Medulla oblongata (tissue), 1 donor: ENCODE data around the gene MINDY4.

Experiments
- DNase-seq: peaks from one replicate; pipeline ENCODE4 v3.0.0-alpha.2; 2015; ENCODE audit errors: extremely low spot score

MINDY4 gene

DNA sequence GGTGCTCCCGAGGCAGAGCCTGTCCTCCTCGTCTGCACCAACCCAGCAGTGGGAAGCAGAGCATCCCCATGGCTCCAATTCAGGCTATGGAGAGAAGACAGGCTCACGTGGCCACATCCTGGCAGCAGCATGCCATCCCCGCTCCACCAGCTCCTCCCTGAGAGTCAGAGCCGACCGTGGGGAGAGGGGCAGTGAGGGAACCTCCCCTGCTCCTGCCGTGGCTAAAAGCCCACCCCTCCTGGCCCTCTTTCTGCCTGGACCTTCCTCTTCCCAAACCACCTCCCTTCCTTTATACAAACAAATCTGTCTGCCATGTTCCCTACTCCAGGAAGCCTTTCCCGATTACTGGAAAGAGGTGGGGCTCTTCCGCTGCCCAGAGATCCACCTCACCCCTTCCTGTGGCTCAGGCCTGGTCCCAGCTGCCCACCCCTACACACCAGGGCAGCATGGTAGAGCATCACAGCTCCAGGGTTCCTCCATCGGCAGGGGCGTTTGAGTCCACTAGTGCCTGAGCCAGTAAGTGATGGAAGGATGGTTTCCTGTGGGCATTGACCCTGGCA lies 129.7 kb downstream of the MINDY4 start:
- DNase-seq = no peak

DNA sequence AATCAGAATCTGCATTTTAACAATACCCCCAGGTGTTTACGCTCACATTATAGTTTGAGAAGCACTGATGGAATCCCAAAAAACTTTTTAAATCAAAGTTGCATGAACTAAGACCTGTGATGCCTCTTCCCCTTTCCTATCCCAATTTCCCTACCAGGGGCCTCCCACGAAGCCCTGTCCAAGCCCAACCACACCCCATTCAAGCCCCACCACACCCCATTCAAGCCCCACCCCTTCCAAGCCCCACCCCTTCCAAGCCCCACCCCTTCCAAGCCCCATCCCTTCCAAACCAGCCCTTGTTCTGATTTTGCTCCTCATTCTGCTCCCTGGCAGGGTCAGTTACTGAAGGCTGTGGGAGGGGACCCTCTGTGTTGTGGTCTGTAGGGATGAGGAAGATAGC lies 130.6 kb downstream of the MINDY4 start:
- DNase-seq = no peak

DNA sequence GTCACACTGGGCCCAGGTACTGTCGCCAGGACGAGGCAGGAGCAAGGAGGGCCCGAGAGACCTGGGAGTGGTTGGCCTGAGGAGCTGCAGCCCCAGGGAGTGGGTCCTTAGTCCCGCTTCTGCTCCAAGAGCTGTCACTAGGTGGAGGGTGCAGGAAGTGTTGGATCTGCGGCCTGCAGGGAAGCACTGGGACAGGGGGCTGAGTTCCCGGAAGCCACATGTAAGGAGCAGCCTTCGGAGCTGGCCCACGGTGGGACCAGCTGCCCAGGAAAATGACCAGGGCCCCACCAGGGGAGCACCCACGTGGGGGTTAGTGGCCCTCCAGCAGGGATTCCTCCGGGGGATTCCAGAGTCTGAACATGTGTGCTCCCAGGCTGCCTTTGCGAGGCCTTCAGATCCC lies 131.2 kb downstream of the MINDY4 start:
- no peak for DNase-seq

DNA sequence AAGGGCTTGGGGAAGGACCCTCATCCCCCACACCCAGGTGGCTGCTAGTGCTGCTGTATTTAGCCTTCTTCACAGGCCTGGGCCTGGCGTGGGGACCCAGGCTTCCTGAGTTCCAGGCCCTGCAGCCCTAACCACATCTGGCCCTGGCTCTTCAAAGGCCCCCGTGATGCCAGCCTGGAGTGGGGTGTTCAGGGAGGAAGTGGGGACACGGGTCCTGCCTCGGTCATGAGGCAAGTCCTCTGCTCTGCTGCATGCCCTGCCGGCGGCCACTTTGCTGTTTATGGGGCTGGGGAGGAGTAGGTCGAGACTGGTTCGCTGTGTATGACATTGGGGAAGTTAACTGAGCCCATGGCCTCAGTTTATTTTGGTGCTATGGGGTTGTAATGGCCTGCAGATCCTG lies 131.9 kb downstream of the MINDY4 start:
- no peak for DNase-seq

DNA sequence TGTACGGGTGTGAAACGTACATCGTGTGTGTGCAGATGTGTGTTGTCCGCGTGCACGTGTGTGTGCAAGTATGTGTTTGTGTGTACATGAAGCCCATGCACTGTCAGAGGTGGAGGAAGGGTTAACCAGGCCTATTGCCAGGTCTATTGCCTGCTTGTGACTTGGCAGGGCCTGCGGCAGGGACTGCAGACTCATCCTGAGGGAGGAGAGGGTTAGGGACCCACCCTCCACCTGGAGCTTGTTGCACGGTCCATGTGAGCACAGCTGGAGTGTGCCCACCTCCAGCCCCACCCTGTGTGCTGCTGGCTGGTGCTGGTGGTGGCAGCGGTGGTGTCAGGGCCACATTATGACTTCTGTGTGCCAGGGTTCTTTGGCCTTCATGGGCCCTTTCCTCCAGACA lies 133.3 kb downstream of the MINDY4 start:
- no peak for DNase-seq

DNA sequence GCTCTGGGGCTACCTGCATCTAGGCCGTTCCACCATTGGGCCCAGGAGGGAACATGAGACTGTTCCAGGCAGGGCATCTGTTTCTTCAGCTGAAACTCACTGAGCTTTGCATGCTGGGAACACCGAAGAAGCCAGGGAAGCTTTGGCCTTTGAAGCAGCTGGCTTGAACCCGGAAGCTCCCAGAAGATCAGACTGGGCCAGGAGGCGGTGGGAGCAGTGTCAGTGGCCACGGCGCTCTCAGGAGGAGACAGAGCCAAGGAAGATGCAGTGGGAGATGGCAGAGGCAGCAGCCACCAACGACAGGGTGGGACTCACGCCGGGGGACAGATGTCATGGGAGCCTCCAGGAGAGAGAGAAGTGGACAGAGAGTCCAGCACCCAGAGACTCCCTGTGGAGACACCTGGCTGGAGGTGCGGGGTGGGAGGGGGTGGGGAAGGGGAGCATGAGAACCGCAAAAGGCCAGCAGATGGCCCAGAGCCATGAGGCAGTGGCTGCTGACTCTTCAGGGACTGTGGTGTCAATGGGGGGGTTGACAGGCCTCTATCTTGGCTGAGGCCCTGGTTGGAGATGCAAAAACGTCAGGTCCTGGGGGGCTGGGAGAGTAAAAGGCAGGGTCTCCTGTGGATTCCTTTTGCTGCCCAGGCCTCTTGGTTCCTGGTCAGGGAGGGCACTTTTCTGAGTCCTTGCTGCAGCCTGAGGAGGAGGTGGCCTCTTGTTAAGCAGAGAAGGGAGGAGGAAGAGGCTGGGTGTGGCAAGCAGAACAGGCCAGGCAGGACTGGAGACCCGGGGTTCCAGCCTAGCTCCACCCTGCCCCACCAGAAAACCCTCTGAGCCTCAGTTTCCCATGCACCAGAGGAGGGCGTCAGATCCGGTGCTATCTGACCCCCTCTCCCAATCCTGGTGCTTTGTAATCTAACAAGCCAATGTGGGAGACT lies 134.1 kb downstream of the MINDY4 start:
- DNase-seq = no peak

DNA sequence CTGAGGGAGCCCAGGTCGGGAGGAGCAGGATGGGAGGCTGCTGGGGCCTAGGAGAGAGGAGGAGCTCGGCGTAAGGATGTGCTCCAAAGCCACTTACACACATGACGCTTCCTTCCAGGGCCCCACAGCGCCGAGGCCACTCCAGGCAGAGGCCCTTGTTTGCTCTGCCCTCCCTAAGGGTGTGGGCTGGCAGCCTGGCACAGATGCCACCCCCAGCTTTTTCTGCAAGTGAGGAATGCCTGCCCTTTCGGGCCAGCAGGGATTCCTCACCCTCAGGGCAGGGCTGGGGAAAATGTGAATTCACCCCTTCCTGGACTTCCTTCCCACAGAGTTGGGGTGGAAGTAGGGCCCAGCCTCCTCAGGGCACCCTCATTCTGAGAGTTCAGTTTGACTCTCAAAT lies 134.8 kb downstream of the MINDY4 start:
- no peak for DNase-seq

DNA sequence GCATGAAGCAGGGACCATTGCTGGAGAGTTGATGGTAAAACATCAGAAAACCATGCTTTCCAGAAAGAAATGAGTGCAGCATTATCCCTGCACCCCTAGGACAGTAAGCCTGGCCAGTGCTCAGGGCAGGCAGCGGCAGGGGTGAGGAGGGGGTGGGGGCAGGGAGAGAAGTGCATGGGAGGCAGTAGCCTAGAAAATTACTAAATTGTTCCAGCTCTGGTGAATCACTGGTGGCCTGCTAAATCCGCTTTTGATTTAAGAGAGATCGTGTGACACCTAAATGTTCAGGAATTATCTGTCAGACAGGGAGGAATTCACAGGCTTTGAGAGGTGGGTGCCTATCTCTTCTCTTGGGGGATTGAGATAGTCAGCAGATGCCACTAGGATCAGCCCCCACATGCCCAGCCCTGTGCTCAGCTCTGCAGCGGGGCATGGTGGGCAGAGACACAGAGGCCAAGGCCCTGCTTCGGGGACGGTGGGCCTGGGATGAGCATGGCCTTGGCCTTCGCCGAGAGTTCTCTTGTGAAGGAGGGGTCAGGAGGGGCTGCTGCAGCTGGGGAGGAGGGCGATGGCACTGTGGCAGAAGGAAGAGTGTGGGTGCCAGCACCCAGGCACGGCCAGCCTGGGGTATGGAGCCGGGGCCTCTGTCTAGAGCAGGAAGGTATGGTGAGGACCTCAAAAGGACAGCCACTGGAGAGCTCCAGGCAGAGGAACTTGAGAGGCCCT lies 135.5 kb downstream of the MINDY4 start:
- no peak for DNase-seq

DNA sequence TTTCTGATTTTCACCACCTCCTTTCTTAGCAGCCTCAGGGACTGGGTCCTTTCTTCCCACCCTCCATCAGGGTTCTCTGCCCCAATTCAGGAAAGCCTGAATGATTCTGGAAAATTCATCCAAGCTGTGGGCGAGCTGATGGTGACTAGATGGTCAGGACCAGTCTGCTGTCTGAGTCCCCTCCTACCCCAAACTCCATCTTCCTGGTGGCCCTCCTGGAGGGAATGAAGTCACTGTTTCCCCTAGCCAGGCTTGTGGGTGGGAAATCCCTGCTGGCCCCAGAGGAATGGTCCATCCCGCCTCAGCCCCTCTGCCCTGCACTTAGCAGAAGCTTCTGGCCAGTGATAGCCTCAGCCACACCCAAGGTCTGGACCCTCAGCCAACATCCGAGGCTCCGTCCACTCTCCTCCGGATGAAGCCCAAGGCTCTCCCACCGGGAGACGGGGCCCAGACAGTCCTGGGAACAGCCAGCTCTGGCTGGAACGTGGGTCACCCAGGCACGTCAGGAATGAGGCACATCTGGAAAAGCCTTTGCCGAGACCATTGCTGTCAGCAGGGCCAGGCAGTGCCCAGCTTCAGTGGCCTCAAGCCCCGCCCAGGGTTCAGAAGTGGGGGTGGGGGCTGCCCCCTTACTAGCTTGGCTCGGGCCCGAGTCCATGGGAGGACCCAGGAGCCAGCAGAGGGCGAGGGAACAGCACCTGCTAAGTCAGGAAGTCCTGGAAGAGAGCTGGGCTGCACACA lies 136.5 kb downstream of the MINDY4 start:
- no peak for DNase-seq

DNA sequence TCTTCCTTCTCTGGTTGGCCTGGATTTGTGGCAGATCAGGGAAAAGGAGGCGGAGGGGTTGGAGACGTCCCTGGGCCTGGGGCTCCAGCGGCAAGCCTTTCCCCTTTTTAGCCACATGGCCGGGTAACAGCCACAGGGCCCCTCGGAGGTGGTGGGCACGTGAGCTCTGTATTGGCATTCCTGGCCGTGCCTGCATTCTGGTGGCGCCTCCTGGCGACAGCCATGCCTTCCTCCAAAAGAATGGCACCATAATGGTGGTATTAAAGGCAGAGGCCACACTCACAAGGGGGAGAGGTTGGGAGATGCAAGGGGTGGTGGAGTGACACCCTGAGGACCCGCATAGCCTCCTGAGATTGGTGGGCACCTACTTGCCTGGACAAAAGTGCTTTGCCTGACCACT lies 137.5 kb downstream of the MINDY4 start:
- DNase-seq = no peak

DNA sequence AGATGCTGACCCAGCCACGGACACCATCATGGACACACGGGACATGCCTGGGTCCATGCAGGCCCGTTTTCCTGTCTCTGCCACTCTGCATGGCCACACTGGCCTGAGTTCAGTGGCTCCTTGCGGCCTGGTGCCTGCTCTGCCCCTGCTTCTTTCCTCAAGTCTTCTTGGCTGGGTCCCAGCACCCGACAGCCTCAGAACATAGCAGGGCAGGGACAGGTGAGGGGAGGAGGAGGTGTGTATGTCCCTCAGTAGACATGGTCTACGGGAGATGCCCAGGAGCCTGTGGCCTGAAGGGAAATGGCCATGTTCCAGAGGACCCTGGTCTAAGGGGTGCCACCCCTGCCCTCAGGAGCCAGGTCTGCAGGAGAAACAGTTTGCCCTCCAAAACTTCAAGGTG lies 138.2 kb downstream of the MINDY4 start:
- no peak for DNase-seq

DNA sequence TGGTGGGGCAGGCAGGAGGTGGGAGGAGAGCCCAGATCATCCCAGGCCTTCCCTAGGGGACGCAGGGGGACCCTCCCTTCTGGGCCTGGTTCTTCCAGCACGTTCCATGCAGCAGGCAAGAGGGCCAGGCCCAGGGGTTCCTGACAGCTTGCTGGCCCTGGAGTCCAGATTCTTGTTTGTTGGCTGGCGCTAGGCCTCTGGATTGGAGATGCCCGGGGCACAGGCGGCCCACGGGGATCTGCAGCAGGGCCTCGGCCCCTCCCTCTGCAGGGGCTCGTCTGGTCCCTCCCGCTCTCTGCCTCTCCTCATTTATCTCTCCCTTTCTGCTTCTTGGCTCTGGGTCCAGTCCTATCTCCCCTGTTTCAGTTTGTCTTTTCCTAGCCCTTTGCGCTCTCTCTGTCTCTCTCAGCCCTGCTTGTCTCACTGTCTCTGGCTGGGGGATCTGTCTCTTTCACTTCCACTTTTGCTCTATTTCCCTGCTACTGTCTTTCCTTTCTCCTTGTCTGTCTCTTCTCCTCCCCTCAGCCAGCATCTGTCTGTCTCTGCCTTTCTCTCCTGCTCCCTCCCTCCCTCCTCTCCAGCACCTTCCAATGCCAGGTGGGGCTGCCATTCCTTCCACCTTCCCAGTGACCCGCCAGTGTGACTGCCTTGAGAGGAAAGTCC lies 139.3 kb downstream of the MINDY4 start:
- no peak for DNase-seq

DNA sequence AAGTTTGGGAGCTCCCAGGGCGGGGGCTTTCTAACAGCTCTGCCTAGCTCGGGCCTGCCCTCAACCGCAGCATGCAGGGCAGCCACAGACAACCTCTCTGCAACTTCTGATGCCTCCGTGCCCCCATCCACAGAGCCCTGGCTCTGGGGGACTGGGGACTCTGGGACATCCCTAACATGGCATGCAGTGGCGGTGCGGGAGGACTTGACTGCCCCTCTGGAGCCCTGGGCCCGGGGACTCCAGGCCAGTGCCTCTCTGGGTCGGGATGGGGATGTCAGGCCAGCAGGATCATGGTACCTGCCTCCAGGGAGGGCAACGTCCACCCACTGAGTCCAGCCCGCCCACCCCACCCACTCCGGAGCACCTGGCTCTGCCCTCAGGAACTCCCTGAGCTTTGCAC lies 139.9 kb downstream of the MINDY4 start:
- no peak for DNase-seq

DNA sequence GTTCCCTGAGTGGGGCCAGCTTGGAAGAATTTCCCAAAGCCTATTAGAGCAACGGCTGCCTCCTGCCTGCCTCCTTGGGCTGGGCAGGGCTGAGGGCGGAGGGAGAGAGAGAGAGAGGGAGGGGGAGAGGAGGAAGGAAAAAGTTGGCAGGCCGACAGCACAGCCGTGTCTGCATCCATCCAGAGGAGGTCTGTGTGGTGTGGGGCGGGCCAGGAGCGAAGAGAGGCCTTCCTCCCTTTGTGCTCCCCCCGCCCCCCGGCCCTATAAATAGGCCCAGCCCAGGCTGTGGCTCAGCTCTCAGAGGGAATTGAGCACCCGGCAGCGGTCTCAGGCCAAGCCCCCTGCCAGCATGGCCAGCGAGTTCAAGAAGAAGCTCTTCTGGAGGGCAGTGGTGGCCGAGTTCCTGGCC lies 140.3 kb downstream of the MINDY4 start, which contains the start of gene AQP1:
AQP1 (plus strand) TSS at position 293 of the 409 bp plus-strand sequence; CDS start at position 350, 57 bp downstream.
- DNase-seq = peak; percentile 87

DNA sequence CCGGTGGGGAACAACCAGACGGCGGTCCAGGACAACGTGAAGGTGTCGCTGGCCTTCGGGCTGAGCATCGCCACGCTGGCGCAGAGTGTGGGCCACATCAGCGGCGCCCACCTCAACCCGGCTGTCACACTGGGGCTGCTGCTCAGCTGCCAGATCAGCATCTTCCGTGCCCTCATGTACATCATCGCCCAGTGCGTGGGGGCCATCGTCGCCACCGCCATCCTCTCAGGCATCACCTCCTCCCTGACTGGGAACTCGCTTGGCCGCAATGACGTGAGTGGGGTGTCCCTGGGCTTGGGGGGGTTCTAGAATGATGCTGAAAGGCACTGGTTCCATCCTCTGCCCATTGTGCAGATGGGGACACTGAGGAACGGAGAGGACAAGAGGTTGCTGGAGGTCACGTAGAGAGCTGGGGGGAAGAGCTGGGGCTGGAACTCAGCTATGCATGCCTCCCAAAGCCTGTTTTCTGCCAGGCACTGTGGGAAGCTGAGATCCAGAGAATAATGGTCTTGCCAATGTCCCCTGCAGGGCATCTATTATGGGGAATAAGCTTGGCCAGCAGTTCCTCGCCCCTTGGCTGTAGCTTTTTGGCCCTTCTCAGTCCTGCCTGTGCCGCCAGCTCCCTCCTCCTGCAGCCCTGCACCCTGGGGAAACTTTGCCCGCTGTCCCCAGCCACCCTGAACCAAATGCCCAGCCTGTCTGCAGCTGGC lies 141.0 kb downstream of the MINDY4 start:
- no peak for DNase-seq

DNA sequence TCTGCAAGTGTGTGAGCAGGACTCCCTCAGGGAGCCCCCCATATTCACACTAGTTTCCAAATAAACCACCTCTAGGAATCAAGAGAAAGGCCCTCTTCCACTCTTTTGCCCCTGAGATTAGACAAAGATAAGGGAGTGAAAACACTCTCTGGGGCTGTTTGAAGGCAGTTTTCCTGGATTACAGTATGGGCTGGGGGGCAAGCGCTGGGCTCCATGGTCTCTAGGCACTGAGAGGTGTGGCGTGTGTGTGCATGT lies 141.4 kb downstream of the MINDY4 start:
- no peak for DNase-seq

DNA sequence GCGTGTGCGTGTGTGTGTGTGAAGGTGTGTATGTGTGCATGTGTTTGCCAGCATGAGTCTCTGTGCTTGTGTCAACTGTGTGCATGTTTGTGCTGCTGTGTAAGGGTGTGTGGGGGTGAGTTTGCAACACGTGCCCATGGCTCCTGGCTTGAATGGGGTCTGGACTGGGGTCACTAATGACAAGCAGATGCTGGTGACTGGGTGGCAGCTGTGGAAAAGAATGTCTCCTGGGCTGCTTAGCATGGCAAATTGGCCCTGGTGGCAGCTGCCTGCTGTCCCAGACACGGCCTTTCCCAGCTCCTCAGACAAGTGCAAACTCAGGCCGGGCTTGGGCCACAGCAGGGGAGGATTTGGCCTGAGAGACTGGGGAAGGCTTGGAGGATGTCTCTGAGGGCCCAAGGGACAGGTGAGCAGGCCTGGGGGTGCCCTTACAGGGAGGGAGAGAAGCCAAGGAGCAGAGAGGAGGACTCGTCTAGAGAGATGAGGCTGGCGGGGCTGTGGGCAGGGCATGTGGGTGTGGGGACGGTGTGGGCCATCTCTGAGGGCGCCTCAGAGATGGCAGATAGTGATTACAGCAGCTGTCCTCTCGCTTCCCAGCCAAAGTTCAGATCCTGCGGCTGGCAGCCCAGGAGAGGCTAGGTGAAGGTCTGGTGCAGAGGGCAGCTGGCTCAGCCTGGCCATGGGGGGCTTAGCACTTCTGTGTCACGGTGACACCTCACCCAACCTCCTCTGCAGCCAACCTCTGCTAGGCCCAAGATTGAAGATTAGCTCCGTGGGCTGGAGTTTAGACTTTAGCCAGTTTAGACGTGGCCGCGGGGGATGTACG lies 142.0 kb downstream of the MINDY4 start:
- no peak for DNase-seq

DNA sequence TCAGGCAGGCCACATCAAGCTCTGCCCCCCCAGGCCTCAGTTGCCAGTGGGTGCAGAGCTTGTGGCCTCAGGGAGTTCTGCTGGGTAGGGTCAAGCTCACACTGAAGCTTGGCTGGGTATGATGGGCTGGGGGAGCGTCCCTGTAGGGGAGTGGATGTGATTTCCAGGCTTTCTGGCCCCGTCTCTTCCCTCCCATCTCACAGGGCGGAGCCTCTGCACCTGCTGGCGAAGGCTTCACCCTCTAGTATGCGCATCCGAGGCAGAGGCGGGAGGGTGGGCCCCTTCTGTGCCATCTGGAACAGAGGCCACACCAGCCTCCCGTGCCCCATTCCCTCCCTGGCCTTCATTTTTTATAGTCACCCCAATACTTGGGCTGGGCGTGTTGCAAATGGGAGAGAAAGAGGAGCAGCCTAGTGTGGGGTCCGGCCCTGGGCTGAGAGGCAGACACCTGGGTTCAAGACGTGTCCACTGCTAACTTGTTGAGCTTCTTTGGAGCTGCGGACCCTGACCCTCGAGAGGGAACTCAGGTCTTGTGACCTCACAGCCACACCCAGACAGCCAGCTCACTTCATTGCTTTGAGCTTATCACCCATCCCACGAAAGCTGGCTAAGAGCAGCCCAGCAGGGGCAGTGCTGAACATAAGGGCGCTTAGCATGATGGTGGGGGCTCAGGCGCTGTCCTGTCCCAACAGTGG lies 142.8 kb downstream of the MINDY4 start:
- no peak for DNase-seq

DNA sequence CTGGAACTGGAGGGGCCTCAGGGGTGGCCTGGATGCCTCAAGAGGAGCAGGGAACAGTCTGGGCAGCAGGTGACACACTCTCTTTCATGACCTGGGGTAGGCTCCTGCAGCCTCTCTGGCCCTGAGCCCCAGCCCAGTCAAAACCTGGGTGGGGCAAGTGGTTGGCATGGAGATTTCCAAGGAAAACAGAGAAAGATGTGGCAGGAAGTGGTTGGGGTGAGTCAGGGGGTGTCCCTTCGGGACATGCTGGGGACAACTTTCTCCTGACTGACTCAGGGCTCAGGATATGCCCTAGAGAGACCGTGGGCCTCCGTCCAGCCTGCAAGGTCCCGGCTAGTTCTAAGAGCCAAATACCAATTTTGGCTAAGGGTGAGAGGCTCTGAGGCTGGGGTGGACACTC lies 143.4 kb downstream of the MINDY4 start:
- DNase-seq = no peak
